Left forelimb (tissue), 1 donor: ENCODE data around the gene CARS1.

Source experiments
- DNase-seq: peaks from one replicate; pipeline ENCODE4 v3.0.0-alpha.2; 2018; ENCODE audit warnings: low spot score

The CARS1 gene

GRCh38 chr11:3057069-3057963 lies at the start of gene CARS1:
TSS of gene CARS1 (minus strand) at chr11:3057423. CDS start at chr11:3057367, 56 bp downstream.
- DNase-seq: peak; percentile 96

- no peak for DNase-seq
Measured at GRCh38 chr11:3105791-3106735, 48.8 kb upstream of the CARS1 start.

- DNase-seq: peak; percentile 63
Measured at GRCh38 chr11:3104961-3105790, 48.0 kb upstream of the CARS1 start.

- DNase-seq: no peak
Measured at GRCh38 chr11:3104051-3104714, 47.0 kb upstream of the CARS1 start.

GRCh38 chr11:3103076-3103475 lies 45.9 kb upstream of the CARS1 start:
- no peak for DNase-seq

- DNase-seq: no peak
Measured at GRCh38 chr11:3102641-3102921, 45.4 kb upstream of the CARS1 start.

- no peak for DNase-seq
Measured at GRCh38 chr11:3101921-3102640, 44.9 kb upstream of the CARS1 start.

GRCh38 chr11:3099178-3099577 lies 42.0 kb upstream of the CARS1 start:
- no peak for DNase-seq

- DNase-seq: no peak
Measured at GRCh38 chr11:3096909-3097530, 39.8 kb upstream of the CARS1 start.

- no peak for DNase-seq
Measured at GRCh38 chr11:3095712-3096361, 38.6 kb upstream of the CARS1 start.

- DNase-seq: no peak
Measured at GRCh38 chr11:3094223-3094824, 37.1 kb upstream of the CARS1 start.

- DNase-seq: no peak
Measured at GRCh38 chr11:3093281-3094191, 36.3 kb upstream of the CARS1 start.

- no peak for DNase-seq
Measured at GRCh38 chr11:3092603-3093141, 35.4 kb upstream of the CARS1 start.

- DNase-seq: no peak
Measured at GRCh38 chr11:3091846-3092602, 34.8 kb upstream of the CARS1 start.

- no peak for DNase-seq
Measured at GRCh38 chr11:3091081-3091845, 34.0 kb upstream of the CARS1 start.

- DNase-seq: no peak
Measured at GRCh38 chr11:3090096-3090901, 33.1 kb upstream of the CARS1 start.
